Head of caudate nucleus (tissue), 42 donors: ENCODE results near the gene R3HDM1.
"Not testable (repeated sequence)": the region's sequence is repeated elsewhere in the genome, so short reads cannot be mapped to it uniquely, and the experiment has no call there.

Source experiments
- DNase-seq, 42 donors: peaks; one replicate each; pipeline versions ENCODE4 v3.0.0 to v3.0.0-alpha.2; 2020 to 2021; ENCODE audit warnings: mixed read lengths in 7 of 42
- intact Hi-C: fragments of 100-400 bp; cut with DNase I; formaldehyde crosslinking; loops from one replicate; pipeline ENCODE4 v1.15.0; 2022

R3HDM1 gene

DNA sequence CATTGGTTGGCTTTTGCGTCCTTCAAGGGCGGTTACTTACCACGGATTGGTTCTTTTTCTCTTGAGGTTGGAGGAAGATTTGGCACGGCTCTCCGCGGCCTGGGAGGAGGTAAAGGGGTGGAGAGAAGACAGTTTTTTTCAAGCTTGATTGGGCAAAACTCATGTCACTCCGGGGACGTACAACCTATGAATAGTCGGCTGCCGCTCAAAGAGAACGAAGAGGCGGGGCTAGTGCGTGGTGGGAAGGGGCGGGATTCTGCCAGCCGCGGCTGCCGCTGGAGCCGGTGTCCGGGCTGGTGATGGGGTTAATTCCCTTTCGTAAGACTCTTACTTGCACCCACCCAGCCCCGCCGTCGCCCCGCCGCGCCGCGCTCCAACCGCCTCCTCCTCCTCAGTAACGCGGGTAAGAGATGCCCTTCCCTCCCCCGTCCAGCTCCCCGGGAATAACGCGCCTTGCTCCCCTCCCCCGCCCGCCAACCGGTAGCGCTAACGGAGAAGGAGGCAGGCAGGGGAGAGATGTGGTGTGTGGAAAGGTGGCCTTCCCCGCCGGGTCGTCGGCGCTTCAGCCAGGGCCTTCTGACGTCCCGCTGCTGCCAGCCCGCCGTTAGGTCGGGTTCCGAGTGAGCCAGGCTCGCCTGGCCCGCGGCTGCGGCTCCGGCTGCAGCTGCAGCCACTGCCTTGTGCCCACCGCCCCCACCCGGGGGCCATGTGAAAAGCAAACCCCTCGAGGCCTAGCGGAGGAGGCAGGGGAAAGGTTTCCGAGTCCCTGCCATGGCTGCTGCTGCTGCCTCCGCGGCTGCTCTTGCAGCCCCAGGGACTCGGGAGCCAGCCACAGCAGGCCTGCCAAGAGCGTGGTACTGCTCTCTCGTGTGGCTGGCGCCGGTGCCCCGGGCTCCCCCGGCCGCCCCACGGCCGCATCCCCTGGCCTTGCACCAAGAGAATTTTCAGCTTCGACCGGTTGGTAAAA lies at the start of gene R3HDM1:
Gene R3HDM1 (plus strand): TSS at position 254 of the 967 bp plus-strand sequence. CDS start 73,362 bp downstream, outside the sequence.
- peak; percentile 89 to 100 (median 98) for DNase-seq
- intact Hi-C loops, result loop anchor here (5.0 to 10.0 kb wide), 3 partner anchors 211 to 614 kb away; partner anchors contain the start of genes CCNT2, RAB3GAP1 and UBXN4

DNA sequence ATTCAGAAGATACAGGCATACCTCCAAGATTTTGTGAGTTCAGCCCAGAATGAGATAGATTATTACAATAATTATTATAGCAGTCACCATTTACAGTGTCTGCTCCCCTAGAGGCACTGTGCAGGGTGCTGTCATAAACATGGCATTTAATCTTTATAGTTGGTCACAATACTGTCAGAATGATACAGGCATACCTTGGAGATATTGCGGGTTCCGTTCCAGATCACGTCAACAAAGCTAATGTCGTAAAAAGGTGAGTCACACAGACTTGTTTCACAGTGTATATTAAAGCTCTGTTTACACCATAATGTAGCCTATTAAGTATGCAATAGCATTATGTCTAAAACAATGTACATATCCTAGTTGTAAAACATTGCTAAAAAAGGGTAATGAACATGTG lies 45.8 kb upstream of the R3HDM1 start:
- intact Hi-C loops, result no loop called here
- DNase-seq, result no peak

DNA sequence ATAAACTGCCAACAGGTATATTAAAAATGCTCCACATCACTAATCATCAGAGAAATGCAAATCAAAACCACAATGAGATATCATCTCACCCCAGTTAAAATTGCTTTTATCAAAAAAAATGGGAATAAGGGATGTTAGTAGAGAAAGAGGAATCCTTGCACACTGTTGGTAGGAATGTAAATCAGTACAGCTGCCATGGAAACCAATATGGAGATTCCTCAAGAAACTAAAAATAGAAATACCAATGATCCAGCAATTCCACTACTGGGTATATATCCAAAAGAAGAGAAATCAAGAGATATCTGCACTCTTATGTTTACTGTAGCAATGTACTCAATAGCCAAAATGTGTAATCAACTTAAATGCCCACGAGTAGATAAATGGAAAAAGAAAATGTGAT lies 40.9 kb upstream of the R3HDM1 start:
- DNase-seq, result no peak
- intact Hi-C loops, result no loop called here

DNA sequence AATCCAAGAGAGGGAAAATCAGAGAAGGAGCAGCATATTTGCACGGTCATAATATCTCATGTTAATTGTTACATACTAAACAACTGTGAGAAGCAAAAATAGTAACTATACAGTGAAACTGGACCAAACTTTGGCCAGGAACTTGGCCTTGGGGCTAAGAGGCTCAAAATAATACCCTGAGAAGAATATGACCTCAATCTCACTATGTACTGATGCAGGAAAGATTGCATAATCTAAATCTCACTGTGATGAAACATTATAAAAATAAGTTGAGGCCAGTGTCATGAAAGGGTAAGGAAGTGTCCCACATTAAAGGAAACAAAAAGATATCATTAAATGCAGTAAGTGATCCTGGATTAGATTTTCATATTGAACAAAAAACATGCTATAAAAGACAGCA lies 36.8 kb upstream of the R3HDM1 start:
- no peak for DNase-seq
- intact Hi-C loops, result no loop called here

DNA sequence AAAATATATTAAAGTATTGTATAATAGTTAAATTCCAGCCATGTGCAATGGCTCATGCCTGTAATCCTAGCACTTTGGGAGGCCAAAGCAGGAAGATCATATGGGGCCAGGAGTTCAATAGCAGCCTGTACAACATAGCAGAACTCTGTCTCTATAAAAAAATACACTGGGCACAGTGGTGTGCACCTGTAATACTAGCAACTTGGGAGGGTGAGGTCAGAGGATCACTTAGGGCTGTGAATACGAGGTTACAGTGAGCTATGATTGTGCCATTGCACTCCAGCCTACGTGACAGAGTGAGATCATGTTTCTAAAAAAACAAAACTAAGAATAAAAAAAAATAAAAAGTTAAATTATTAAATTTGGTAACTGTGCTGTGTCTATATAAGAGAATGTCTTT lies 36.4 kb upstream of the R3HDM1 start:
- DNase-seq, result no peak
- intact Hi-C loops, result no loop called here

DNA sequence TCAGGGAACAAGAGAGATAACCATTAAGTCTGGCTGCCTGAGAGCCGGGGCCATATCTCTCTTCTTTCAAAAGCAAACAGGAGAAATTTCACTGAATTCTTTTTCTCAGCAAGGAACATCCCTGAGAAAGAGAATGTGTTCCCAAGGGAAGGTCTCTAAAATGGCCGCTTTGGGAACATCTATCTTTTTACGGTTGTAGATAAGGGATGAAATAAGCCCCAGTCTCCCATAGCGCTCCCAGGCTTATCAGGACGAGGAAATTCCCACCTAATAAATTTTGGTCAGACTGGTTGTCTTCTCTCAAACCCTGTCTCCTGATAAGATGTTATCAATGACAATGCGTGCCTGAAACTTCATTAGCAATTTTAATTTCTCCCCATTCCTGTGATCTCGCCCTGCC lies 32.7 kb upstream of the R3HDM1 start:
- DNase-seq, intact Hi-C loops: not testable (repeated sequence)

DNA sequence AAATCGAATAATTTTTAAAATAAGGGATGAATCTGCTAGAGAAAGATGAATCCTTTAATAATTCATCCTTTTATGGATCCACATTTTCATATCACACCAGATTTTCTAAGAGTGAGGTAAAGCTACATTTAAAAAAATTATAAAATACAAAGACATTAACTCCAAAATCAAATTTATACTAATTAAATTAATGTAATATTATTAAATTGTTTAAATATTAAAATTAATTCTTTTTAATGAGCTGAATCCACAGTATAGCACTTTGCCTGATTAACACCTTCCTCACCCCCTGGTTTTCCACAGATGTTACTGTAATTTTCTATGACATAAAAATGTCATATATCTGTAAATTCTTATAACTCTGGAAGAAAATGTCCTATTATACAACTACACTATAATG lies 26.5 kb upstream of the R3HDM1 start:
- intact Hi-C loops, result no loop called here
- DNase-seq, result no peak

DNA sequence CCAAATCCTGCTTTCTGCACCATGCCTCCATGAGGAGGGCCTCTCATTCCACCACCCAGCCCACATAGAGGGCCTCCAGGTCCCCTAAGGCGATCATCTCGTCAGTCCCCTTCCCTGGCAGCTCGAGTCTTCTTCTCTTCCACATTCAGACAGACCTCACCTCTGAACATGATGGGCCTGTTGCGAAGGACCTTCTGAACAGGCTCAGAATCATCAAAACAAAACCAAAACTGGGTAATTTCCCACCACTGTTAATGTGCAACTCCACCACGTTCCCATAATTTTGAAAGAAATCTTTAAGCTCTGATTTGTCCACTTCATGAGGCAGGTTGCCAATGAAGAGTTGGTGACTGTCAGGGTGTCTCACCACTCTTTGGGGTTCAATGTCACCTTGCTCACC lies 20.7 kb upstream of the R3HDM1 start:
- intact Hi-C loops, result no loop called here
- DNase-seq, result no peak

DNA sequence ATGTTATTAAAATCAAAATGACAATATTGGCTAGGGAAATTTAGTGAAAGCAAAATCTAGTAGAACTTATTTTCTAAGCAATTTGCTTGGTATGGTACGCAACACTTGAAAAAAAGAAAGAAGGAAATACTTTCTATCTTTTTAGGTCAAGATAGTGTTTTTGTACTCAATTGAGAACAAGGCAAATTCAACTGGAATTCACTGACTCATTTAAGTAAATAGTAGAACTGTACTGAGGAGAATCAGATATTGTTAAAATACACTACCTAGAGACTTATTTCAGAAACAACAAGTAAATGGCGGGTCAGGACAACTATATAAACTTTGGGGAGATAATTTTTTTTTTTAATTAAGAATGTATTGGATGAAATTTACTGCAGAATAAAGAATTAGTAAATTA lies 19.2 kb upstream of the R3HDM1 start:
- DNase-seq, result no peak
- intact Hi-C loops, result no loop called here

DNA sequence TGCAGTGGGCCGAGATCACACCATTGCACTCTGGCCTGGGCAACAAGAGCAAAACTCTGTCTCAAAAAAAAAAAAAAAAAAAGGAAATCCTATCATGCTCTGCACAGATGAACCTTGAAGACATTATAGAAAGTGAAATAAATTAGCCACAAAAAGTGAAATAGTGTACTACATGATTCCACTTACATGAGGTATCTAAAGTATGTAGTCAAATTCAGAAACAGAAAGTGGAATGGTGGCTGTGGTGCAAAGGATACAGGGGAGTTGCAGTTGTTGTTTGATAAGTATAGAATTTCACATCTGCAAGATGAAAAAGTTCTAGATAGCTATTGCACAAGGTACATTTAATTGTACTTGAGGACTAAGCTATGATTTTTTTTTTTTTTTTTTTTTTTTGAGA lies 5.5 kb upstream of the R3HDM1 start:
- intact Hi-C loops, result no loop called here
- no peak for DNase-seq

DNA sequence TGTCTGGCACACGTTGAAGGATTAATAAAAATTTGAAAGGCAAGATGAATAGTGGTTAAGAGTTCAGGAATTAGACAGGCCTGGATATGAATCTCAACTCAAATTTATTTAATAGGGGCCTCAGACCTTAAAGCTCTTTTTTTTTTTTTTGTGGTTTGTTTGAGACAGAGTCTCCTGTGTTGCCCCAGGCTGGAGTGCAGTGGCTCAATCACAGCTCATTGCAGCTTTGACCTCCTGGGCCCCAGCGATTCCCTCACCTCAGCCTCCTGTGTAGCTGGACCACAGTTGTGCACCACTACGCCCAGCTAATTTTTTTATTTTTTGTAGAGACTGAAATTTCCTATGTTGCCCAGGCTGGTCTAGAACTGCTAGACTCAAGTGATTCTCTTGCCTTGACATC lies 3.3 kb upstream of the R3HDM1 start:
- DNase-seq, result no peak
- intact Hi-C loops, result no loop called here

DNA sequence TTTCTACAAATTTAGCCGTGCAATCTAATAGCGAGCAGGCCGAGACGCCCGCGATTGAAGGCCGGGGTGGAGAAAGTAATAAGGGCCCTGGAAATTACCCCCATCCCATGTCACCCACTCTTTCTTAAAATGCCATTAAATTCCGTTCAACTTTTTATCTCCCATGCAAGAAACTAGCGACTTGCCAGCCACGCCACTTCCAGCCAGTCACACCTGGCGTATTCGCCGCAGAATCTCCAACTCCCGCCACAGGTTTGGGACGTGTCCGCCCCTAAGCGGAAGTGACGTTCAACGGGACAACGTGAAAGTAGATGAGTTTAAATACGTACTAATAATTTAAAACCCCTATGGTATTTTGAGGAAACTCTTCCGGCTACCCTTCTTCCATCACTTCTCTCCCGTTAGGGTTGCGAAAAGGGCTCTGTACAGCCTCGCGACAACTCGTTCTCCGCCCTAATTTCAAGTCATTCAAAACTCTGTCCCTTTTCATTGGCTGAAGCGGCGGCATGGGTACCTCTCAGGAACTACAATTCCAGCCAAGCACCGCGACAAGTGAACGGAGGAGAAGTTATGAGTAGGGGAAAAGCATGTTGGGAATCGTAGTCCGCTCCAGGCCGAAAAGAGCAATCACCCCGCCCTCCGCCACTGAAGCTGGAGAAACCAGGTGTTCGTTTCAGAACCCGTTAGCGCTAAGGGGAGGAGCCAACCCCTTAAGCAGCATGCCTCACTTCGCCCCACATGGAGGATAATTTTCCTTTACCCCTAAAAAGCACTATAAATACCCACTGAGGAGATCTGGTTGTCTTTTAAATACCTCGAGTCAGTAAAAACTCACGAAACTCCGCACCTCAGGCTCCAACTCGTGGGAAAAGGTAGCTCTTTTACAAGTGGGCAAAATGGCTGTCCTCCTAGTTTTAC lies 712 bp upstream of the R3HDM1 start, which contains the start of gene ZRANB3:
Gene ZRANB3 (minus strand): TSS at position 906 of the 918 bp plus-strand sequence.
- intact Hi-C loops, result loop anchor here (5.0 to 10.0 kb wide), 3 partner anchors 212 to 613 kb away; partner anchors contain the start of genes CCNT2, RAB3GAP1 and UBXN4
- DNase-seq, result peak; percentile 80 to 99 (median 95)

DNA sequence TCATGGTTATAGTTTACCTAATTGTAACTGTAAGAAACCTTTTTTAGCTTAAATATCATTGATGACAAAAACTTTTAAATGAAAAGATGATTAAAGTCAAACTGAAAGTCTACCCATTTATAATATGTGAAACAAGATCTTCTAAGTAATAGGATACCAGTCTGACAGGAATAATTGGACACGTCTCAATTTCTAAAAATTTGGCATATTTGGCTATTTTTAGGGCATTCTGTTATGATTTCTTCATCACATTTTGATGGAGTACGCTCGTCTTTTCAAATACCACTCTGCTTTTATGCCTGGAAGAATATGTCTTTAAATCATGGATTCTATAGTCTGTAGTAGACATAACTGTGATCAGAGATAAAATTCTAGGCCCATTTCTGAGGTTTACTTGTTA lies 1.3 kb downstream of the R3HDM1 start:
- no peak for DNase-seq
- intact Hi-C loops, result loop anchor here (5.0 to 10.0 kb wide), 3 partner anchors 210 to 615 kb away; partner anchors contain the start of genes CCNT2, RAB3GAP1 and UBXN4

DNA sequence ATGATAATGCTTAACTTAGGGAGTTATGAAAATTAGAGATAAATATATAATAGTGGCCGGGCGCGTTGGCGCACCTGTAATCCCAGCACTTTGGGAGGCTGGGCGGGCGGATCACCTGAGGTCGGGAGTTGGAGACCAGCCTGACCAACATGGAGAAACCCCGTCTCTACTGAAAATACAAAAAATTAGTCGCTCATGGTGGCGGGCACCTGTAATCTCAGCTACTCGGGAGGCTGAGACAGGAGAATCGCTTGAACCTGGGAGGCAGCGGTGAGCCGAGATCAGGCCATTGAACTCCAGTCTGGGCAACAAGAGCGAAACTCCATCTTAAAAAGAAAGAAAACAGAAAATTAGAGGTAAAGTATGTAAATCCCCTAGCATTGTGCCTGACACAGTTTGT lies 2.3 kb downstream of the R3HDM1 start:
- DNase-seq, result not testable (repeated sequence)
- intact Hi-C loops, result loop anchor here (5.0 to 10.0 kb wide), 3 partner anchors 209 to 616 kb away; partner anchors contain the start of genes CCNT2, RAB3GAP1 and UBXN4

DNA sequence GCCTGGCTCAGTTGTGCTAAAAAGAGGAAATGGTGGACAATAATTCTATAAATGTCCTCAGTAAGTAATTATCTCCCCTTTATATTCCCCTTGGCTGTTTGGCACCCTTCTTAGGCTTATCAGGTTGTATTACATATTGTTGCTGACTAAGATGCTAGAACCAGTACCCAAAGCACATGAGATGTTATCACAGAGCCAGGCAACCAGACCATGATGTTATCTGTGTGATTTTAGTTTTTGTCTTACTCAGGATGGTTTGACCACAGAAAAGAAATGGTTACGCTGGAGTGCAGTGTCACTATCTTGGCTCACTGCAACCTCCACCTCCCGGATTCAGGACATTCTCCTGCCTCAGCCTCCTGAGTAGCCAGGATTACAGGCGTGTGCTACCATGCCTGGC lies 15.2 kb downstream of the R3HDM1 start:
- intact Hi-C loops, result no loop called here
- DNase-seq, result no peak

DNA sequence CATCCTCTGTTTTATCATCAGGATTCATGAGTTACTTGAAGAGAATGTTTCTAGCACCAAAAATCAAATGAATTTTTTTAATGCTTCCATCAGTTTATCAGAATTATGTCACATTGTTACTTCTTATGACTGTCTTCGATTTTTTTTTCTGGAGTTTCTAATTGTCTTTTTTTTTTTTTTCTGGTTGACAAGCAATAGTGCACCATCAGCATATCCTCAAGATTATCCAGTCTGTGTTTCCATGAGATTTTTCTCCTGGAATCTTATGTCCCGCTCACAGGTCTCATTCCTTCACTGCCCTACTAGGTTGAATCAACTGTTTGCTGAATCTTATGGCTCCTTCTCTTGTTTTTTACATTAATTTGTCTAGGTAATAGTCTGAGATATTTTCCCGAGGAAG lies 16.0 kb downstream of the R3HDM1 start:
- intact Hi-C loops, result no loop called here
- no peak for DNase-seq

DNA sequence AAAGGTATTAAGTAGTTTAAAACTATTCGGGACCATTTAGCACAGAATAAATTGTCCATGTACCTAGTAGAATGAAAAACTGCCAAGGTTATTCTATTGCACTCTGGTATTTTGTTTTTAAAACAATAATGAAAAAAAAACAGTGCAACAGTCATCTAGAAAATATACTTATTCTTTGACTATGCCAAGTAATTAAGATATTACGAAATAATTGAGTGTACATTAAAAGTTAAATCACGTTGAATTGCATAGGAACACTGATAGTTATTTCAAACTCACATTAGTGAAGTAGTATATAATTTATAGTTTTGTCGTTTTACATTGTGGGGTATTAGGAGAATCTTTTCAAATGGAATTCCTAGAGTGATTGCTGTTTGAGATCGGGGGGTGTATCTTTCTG lies 20.1 kb downstream of the R3HDM1 start:
- intact Hi-C loops, result no loop called here

DNA sequence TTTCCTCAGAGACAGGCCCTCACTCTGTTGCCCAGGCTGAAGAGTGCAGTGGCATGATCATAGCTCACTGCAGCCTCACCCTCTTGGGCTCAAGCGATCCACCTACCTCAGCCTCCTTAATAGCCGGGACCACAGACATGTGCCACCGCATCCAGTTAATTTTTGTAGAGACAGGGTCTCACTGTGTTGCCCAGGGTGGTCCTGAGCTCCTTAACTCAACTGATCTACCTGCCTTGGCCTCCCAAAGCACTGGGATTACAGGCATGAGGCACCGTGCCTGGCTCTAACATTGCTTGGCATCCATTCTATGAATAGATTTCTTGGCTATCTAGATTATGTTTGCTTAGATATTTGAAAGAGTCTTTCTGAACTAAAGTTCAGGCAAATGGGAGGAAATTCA lies 21.6 kb downstream of the R3HDM1 start:
- DNase-seq, result no peak
- intact Hi-C loops, result no loop called here

More for the DNA sequence above, 20.1 kb downstream of the R3HDM1 start:
- DNase-seq, result no peak

DNA sequence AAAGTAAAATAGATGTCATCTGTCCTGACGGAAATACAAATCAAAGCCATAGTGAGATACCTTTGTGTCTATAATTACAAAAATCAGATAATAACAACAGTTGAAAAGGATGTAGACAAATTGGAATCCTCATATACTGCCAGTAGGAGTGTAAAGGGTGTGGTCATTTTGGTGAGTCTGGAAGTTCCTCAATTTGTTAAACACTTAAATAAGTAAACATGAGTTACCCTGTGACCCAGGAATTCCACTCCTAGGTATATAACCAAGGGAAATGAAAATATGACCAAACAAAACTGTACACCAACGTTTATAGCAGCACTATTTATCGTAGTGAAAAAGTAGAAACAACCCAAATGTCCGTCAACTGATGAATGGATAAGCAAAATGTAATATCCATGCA lies 24.0 kb downstream of the R3HDM1 start:
- no peak for DNase-seq
- intact Hi-C loops, result no loop called here
